Skeletal muscle tissue (tissue), 4 donors: ENCODE data around the gene PHC1. TPM values are rescaled to one million over a fixed set of nuclear protein-coding genes. Genes with fewer than 3 reads are reported as not detected.
"Not testable (repeated sequence)": the region's sequence is repeated elsewhere in the genome, so short reads cannot be mapped to it uniquely, and the experiment has no call there.

Experiments
- H3K27ac ChIP-seq: one replicate; pipeline ENCODE4 v1.7.0; 2013; ENCODE audit warnings: mild to moderate bottlenecking, low read depth, low read length, inconsistent platforms
- H3K27me3 ChIP-seq, 3 donors: one replicate each; pipeline ENCODE4 v1.7.0; 2013; ENCODE audit warnings: low read length in 3 of 3; ENCODE audit not compliant: control insufficient read depth in 3 of 3, insufficient read depth in 3 of 3
- H3K36me3 ChIP-seq, 3 donors: one replicate each; pipeline ENCODE4 v1.7.0; 2013; ENCODE audit warnings: low read length in 3 of 3; ENCODE audit not compliant: control insufficient read depth in 3 of 3, insufficient read depth in 3 of 3
- H3K4me1 ChIP-seq, 3 donors: one replicate each; pipeline ENCODE4 v1.7.0; 2013; ENCODE audit warnings: low read length in 3 of 3, mild to moderate bottlenecking in 3 of 3; ENCODE audit not compliant: control insufficient read depth in 3 of 3, insufficient read depth in 3 of 3
- H3K4me3 ChIP-seq, 3 donors: one replicate each; pipeline ENCODE4 v1.7.0; 2013; ENCODE audit warnings: low read length in 3 of 3
- H3K9ac ChIP-seq, 3 donors: one replicate each; pipeline ENCODE4 v1.7.0; 2013; ENCODE audit warnings: low read length in 3 of 3, mild to moderate bottlenecking in 3 of 3, moderate library complexity in 2 of 3, low read depth in 1 of 3
- H3K9me3 ChIP-seq, 3 donors: one replicate each; pipeline ENCODE4 v1.7.0; 2013; ENCODE audit warnings: low read length in 3 of 3; ENCODE audit not compliant: control insufficient read depth in 3 of 3
- total RNA-seq: library from RNA; depleted of rRNA; stranded (reverse); fragments of >200 nt; gene quantifications from one replicate; pipeline ENCODE4 v1.2.3, GENCODE V29; 2014
- donor health status: Osteomylitis.

Gene PHC1
- total RNA-seq, 1 donor from 2014 or later, result 15.1 TPM

- no peaks in the 10 kb centered on the region for H3K4me1 ChIP-seq
- no peak overlapping the region for H3K27ac ChIP-seq
- no peaks in the 10 kb centered on the region for H3K9me3 ChIP-seq
- H3K36me3 ChIP-seq, result no peaks in the 10 kb centered on the region
- H3K9ac ChIP-seq, result no peak overlapping the region
- H3K27me3 ChIP-seq, result no peaks in the 10 kb centered on the region
- no peak overlapping the region for H3K4me3 ChIP-seq
Observed at GRCh38 chr12:8891976-8892375, 22.3 kb upstream of the PHC1 start.

- H3K9ac ChIP-seq, result no peak overlapping the region
- no peak overlapping the region for H3K27ac ChIP-seq
- H3K27me3 ChIP-seq, result no peaks in the 10 kb centered on the region
Observed at GRCh38 chr12:8894378-8894777, 19.9 kb upstream of the PHC1 start.

GRCh38 chr12:8894986-8895385, 19.3 kb upstream of the PHC1 start:
- H3K9me3 ChIP-seq, result no peaks in the 10 kb centered on the region
- H3K27me3 ChIP-seq, result no peaks in the 10 kb centered on the region
- H3K36me3 ChIP-seq, result no peaks in the 10 kb centered on the region
- H3K4me3 ChIP-seq, result no peak overlapping the region
- no peaks in the 10 kb centered on the region for H3K4me1 ChIP-seq
- no peak overlapping the region for H3K9ac ChIP-seq
- no peak overlapping the region for H3K27ac ChIP-seq

More at GRCh38 chr12:8894378-8894777, 19.9 kb upstream of the PHC1 start:
- no peaks in the 10 kb centered on the region for H3K4me1 ChIP-seq
- no peaks in the 10 kb centered on the region for H3K36me3 ChIP-seq
- H3K9me3 ChIP-seq, result no peaks in the 10 kb centered on the region
- H3K4me3 ChIP-seq, result no peak overlapping the region

GRCh38 chr12:8897081-8897480, 17.2 kb upstream of the PHC1 start:
- Histone ChIP-seq H3K4me1 (no peaks in the 10 kb centered on the region), H3K27ac (no peak overlapping the region), H3K27me3 (no peaks in the 10 kb centered on the region), H3K9ac (no peak overlapping the region), H3K36me3 (no peaks in the 10 kb centered on the region), H3K9me3 (no peaks in the 10 kb centered on the region), H3K4me3 (no peak overlapping the region)

GRCh38 chr12:8899830-8900229, 14.5 kb upstream of the PHC1 start:
- Histone ChIP-seq H3K4me3 (no peak overlapping the region), H3K9ac (no peak overlapping the region), H3K4me1 (no peaks in the 10 kb centered on the region), H3K9me3 (no peaks in the 10 kb centered on the region), H3K27ac (no peak overlapping the region), H3K27me3 (no peaks in the 10 kb centered on the region), H3K36me3 (no peaks in the 10 kb centered on the region)

- H3K36me3 ChIP-seq, H3K4me3 ChIP-seq, H3K9me3 ChIP-seq, H3K4me1 ChIP-seq, H3K27me3 ChIP-seq, H3K27ac ChIP-seq, H3K9ac ChIP-seq: not testable (repeated sequence)
Observed at GRCh38 chr12:8902703-8903102, 11.6 kb upstream of the PHC1 start.

- H3K9ac ChIP-seq, result no peak overlapping the region
- no peak overlapping the region for H3K27ac ChIP-seq
Observed at GRCh38 chr12:8903646-8904045, 10.7 kb upstream of the PHC1 start.

GRCh38 chr12:8904665-8905064, 9.6 kb upstream of the PHC1 start:
- Histone ChIP-seq H3K9me3 (no peaks in the 10 kb centered on the region), H3K27ac (no peak overlapping the region), H3K4me1 (no peaks in the 10 kb centered on the region), H3K9ac (no peak overlapping the region), H3K4me3 (no peak overlapping the region), H3K27me3 (no peaks in the 10 kb centered on the region), H3K36me3 (no peaks in the 10 kb centered on the region)

More at GRCh38 chr12:8903646-8904045, 10.7 kb upstream of the PHC1 start:
- Histone ChIP-seq H3K4me1 (no peaks in the 10 kb centered on the region), H3K36me3 (no peaks in the 10 kb centered on the region), H3K4me3 (no peak overlapping the region), H3K27me3 (no peaks in the 10 kb centered on the region), H3K9me3 (no peaks in the 10 kb centered on the region)

GRCh38 chr12:8905546-8905945, 8.8 kb upstream of the PHC1 start:
- no peaks in the 10 kb centered on the region for H3K27me3 ChIP-seq
- H3K9ac ChIP-seq, result no peak overlapping the region
- no peaks in the 10 kb centered on the region for H3K9me3 ChIP-seq
- H3K4me1 ChIP-seq, result no peaks in the 10 kb centered on the region
- H3K4me3 ChIP-seq, result no peak overlapping the region
- H3K36me3 ChIP-seq, result no peaks in the 10 kb centered on the region
- no peak overlapping the region for H3K27ac ChIP-seq

- no peak overlapping the region for H3K4me3 ChIP-seq
- H3K9me3 ChIP-seq, result no peaks in the 10 kb centered on the region
- H3K27me3 ChIP-seq, result no peaks in the 10 kb centered on the region
- no peak overlapping the region for H3K9ac ChIP-seq
- no peaks in the 10 kb centered on the region for H3K36me3 ChIP-seq
- no peaks in the 10 kb centered on the region for H3K4me1 ChIP-seq
- H3K27ac ChIP-seq, result no peak overlapping the region
Observed at GRCh38 chr12:8906266-8907180, 7.8 kb upstream of the PHC1 start.
